ENCODE measurements around the gene POLE.

POLE gene

DNA sequence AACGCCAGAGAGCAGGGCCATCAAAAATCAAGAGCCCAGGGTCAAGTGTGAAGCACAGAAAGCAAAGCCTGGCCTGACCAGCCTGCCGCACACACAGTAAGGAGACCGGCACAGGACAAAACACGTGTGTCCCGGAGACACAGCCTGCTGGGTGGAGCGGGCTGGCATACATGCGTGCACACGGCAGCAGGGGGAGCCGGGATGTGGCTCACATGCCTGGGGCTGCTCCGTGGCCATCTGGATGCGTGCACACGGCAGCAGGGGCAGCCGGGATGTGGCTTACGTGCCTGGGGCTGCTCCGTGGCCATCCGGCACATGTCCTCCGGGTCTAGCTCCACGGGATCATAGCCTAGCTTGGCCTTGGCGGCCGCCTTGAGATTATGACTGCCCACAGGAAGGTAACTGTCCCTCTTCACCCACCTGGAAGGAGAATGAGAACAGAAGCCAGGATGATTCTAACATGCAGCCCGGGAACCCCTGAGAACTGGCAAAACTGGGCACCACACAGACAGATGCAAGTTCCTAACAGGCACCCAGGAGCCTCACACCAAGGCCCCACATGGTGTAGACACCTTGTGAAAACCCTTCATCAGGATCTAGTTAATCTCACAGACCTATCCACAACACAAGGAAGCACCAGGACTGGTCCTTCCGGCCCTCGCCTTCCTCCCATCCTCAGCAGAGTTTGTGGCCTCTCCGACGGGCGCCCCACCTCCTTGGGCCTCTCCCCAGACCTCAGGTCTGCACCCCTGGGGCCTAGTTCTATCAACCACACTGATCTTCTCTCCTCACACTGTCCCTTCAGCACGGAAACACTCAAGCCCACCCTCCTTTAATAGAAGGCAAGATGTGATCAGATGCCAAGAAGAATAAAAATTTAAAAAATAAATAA, 13.6 kb downstream of the POLE start:
- no peak for DNase-seq

DNA sequence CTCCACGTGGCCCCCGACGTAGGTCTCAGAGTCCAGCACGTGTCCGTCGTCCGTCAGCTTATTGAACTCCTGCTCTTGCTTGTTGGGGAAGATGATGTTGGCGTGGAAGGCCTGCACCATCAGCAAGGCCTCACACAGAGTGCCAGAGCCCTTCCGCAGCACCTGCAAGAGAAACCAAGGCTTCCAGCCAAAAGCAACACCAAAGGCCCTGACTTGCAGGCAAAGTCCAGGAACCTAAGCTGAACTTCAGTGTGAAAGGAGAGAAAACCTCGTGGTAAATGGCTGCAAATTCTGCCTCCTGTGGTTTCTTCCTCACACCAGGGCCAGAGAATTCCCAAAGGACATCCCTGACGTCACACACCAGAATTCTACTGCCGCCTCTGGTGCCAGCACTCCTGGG, 14.5 kb downstream of the POLE start:
- no peak for DNase-seq

DNA sequence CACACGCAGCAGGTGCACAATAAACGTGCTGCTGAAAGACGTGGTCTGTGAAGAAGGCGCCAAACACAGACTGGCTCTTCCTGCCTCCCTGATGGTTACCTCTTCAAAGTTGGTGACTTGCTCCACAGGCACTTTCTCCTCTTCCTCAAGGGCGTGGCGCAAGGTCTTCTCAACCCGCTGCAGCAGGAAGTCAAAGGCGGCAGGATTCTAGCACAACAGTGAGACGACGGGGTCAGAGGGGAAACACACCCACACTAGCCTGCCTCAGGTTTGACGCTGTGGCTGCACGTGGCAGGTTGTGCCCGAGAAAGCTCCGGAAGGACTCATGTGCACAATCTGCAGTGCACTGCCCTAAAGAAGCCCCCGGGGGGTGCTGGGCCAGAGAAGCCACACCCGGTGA, 15.0 kb downstream of the POLE start:
- DNase-seq = no peak

DNA sequence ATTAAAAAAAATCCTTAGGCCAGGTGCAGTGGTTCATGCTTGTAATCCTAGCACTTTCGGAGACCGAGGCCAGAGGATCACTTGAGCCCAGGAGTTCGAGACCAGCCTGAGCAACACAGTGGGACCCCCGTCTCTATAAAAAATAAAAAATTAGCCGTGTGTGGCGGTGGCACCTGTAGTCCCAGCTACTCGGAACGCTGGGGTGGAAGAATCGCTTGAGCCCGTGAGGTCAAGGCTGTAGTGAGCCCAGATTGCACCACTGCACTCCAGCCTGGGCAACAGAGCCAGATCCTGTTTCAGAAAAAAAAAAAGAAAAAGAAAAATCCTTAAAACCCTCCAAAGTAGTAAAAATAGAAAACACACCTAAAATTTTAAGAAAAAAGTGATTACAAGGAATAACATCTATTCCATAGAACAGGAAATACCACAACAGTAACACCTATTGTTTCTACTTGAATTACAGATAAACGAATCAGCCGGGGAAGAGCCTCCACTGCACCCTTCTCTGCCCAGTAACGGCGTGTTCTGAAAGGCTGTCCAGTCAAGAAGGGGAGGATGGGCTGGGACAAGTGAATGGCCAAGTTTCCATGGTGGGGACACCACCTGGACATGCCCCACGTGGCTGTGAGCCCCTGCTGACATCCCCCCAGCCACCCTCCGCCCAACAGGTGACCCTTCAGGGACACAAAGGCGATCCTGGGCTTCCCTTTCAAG, 17.8 kb downstream of the POLE start:
- DNase-seq = no peak

DNA sequence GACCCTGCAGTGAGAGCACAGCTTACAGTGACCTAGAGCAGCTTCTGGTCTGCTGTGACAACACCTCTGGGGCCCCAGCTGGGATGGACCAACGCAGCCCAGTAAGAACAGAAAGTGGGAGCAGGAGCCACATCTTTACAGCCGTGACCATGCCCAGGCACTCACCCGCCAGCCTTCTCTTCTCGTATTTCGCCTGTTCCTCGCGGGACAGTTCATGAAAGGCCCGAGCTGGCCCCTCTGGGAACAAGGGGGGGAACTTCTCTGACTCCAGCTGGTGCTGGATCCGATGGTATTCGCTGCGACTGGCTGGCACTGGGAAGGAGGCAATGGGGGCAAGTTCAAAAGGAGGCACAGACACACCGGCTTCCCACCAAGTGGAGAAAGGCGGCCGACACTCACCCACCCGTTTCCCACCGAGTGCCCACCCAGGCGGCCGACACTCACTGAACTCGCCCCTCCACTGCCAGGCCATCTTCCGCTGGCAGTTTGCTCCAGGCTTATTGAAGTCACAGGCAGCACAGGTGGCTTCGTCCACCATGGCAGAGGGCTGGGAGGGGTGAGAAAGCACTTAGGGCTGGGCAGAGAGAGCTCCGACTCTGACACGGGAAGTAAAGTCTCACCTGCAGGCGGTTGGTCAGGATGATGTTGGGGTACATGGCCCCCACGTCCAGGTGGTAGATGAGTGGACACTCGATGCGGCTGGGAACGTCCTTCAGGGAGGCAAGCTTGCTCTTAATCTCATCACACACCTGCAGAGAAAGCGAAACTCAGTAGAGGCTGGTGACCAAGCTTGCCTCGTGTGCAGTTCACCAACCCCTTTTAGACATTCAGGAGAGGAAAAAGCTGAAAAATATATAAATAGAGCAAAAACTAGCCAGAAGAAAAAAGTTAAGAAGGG, 18.7 kb downstream of the POLE start:
- DNase-seq = no peak

DNA sequence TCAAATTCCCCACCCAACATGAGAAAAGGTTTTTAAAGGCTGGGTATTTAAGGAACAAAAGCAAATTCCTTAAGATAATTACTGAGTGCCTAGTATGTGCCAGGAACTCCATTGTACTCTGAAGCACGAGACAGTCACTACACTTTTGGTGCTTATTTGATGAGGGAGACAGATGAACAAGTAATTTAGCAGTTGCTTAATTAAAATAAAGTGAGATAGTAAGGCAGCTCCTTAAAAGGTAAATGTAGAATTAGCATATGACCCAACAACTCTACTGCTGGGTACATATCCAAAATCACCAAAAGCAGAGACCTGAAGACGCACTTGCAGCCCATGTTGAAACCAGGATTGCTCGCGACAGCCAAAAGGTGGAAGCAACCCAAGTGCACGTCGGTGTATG, 21.3 kb downstream of the POLE start:
- DNase-seq = no peak

DNA sequence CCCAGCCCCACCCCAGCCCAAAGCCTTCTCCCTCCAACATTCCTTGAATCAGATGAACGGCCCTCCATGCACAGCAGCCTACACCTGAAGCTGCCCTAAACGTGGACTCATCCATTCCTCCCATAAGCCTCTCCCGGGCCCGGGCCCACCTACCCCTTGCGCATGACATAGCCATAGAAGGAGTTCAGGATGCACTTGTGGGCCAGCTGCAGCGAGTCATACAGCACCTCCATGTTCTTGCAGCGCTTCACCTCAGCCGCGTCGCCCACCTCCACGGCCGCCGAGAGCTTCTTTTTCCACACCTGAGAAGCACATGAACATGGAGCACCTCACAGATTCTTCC, 22.0 kb downstream of the POLE start:
- DNase-seq = no peak

DNA sequence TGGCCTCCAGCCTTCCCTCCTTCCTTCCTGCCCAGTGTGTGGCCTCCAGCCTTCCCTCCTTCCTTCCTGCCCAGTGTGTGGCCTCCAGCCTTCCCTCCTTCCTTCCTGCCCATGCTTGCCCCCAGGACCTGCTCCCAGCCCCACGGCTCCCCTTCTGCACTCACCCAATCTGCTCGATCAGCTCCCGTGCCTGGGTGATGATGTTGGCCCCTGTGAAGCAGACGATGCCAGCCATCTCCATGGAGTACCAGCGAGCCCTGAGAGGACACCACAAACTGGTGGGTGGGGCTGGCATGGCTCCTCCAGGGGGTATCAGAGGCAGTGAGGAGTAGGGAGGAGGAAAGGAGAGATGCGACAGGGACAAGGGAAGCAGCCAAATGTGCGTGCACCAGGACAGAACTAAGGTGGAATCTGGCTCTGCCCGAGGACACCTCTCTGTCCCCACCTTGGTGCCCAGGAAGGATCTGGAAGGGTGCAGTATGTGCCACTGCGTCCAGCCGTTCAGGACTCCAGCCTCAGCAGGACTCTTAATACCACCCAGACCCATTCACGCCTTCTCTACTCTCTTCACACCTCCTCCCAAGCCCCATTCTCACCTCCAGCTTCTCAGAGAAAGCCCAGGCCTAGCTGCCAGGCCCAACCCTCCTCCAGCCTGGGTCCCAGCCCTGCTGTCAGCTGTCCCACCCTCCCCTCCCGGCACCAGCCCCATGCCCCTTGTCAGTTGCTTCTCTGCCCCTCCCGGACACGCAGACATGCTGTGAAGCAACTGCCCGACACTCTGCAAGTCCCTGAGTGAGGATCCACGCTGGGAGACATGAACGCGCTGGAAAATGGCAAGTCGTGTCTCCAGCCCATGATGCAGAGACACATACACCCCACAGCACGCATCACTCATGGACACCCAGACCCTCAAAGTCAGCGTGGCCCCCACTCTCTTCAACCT, 22.7 kb downstream of the POLE start:
- DNase-seq = no peak

DNA sequence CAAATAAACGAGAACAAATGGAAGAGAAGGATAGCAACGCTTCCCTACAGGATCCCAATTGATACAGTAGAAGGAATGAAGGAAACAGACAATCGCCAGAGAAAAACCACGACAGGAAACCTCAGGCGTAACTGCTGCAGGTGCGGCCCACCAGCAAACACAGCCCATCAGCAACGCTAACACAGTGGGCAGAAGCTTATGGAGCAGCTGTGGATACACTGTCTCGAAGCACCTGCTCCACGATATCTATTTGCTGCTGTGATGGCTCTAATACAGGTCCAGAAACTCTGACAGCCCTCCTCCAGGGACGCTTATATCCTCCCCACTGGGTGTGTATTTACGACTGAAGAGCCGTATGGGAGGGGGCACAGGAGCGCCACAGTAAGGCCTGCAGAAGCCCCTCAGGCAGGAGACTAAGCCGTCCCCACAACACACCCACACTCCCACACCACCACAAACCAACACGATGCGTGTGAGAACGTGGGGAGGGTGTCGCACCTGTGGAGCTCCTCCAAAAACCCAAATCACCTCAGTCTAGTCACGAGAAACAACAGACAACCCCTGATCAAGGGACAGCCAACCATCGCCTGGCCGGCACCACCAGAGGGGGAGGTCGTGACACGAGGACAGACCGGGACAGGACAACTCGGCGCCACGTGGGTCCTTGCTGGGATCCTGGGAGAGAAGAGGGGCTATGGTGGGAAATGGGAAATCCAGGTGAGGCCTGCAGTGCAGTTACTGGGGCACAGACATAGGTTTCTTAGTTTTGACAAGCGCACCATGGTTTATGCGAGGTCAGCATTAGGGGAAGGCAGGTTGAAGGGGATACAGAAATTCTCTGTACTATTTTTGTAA, 24.0 kb downstream of the POLE start:
- DNase-seq = no peak

DNA sequence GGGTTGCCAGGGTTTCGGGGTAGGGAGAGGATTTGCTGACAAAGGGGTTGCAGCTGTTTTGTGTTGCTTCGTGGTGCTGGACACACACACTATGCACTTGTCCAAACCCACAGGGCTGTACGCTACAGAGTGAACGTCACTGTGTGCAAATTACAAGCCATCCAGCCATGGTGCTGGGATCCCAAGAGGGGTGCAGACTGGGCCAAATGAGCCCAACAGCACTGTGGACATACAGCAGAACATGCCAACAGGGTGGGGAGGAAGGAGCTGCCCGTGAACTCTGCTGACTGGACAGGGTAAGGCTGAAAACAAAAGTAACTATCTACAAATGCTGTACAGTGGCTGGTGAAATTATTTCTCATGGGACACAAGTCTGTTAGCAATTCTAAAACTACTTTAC, 25.2 kb downstream of the POLE start:
- DNase-seq = no peak

DNA sequence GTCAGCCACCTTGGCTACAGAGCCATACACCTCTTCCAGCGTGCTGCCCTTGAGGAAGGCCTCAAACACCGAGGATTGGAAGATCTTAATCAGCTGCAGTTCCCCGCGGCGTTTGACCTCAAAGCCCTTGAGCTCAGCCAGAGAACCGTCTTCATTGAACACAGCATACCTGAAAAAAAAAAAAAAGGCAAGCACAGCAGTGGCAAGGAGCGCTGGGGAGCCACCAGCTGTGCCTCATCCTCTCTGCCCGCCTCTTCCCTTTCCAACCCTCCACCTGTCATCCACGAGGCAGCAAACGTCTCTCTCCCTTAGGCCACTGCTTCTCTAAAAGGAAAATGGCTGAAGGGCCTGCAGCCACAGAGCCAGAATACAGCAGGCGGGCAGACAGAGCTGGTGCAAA, 26.1 kb downstream of the POLE start:
- DNase-seq = no peak

DNA sequence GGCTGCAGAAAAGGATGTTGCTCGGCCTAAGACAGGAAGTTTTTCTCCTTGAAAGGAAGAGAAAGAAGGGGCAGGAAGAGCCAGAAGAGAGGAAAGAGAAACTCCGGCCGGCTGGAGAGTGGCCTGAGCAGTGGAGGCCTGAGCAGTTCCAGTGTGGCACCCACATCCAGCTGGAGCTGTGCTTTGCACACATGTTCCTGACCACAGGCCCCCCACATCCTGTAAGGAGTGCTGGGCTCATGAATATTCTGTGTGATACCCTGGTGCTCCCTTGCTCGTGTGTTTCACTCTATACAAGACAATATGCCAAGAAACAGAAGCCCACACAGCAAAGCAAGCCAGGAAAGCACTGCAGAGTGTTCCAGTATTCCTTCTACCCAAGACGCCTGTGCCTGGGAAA, 27.1 kb downstream of the POLE start:
- DNase-seq = no peak

DNA sequence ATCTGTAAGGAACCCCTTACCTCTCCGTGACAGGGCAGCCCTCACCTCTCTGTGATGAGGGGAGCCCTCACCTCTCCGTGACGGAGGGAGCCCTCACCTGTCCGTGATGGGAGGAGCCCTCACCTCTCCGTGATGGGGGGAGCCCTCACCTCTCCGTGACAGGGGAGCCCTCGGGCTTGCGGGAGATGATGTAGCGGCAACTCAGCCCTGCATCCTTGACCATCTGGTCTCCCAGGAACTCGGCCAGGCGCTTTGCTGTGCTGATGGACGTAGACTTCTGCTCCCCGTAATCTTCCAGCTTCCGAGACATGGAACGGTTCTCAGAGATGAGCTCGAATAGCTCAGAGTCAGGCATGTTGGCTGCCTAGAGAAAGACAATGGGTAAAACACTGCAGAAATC, 28.0 kb downstream of the POLE start:
- DNase-seq = no peak

DNA sequence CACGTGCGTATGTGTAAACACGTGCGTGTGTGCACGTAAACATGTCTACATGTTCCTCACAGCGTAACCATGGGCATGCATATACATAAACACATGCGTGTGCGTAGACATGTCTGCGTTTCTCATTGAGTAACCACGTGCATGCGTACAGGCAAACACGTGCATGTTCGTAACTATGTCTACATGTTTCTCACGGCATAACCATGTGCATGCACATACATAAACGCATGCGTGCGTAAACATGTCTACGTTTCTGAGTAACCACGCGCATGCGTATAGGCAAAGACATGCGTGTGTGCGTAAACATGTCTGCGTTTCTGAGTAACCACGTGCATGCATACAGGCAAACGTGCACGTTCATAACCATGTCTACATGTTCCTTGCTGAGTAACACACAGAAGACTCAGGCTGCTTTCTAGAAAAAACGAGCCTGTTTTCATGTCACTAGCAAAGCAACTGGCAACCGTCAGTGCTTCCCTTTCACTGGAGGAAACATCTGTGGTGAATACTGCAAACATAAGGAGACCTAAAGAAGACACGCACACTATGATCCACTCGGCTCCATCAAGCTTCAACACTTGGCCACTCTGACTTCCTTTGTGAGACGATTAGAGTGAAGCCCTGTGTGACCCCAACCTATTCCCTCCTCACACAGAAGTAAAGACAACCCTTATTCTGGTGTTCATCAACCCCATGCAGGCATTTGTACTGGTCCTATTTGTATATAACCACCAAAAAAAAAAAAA, 28.8 kb downstream of the POLE start:
- DNase-seq = no peak

DNA sequence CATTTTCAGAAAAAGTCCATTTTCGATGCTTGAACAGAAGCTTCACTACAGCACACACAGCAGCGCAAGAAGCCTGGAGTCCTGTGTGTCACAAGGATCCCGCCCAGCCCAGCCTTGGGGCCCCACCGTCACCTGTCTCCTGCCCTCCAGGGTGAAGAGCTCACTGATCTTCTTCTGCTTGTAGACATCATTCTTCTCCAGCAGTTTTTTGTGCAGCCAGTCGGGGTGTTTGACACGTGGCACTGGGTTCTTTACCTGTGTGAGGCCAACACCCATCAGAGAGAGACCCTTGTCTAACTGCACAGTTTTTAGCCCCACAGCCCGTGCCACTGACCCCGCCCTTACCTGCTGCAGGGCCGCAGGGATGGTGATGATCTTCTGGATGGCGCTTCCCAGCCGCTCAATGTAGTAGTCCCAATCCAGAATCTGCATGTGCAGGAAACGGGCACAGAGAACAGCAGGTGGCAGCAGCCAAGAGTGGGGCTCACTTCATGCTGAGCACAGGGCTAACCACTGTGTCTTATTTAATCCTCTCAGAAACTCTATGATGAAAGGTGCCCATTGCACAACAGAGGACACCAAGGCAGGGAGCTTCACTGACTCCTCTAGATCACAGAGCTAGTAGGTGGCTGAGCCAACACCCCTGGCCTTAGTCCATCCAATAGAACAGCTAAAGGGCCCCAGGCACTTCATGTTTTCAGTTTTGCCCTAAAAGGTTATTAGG, 30.0 kb downstream of the POLE start:
- DNase-seq = no peak

DNA sequence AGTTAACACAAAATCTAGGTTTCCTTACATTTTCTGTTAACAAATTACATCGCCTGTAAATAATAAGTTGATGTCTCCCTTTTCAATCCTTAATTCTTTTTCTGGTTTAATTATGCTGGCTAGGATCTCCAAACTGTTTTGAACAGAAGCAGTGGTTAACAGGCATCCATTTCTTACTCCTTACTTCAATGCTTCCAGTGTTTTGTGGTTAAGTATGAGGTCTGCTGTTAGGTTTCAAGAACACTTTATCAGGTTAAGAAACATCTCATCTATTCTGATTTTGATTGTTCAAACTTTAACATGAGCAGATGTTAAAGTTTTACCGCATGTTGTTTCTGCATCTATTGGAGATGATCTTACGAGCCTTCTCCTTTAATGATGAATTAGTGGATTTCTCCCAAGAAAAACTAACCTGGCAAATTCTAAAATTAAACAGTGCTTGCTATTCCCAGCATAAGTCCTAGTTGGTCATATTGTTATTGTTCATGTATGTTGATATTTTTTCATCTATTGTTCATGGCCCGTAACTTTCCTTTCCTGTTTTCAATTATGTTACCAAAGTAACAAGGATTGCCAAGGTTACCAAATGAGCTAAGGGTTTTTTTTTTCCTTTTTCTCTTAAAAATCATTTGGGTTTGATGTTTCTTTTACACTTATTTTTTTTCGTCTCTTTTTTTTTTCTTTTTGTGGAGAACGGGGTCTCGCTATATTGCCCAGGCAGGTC, 33.4 kb downstream of the POLE start:
- no peak for DNase-seq

DNA sequence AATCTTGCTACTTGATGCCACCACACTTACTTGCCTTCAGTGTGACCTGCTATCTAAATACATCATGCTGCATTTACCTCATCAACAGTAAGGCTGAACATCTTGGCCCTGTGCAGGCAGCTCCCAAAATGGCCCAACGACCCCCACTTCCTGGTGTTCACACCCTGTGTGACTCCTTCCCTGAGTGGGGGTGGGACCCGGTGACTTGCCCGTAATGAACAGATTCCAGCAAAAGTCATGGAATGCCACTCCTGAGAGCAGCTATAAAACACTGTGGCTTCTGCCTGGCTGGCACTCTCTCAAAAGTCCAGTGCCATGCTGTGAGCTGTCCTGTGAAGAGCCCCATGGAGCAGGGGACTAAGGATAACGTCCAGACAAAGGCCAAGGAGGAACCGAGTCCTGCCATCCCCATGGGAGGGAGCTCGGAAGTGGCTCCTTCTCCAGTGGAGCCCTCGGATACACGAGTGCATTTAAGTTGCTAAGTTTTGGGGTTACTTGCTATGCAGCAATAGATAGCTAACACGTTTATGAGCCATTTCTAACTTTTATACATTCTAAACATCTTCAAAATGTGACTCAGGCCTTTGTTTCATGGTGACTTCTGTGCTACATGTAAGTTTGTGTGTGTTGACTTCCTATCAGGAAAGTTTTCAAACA, 35.6 kb downstream of the POLE start:
- no peak for DNase-seq

DNA sequence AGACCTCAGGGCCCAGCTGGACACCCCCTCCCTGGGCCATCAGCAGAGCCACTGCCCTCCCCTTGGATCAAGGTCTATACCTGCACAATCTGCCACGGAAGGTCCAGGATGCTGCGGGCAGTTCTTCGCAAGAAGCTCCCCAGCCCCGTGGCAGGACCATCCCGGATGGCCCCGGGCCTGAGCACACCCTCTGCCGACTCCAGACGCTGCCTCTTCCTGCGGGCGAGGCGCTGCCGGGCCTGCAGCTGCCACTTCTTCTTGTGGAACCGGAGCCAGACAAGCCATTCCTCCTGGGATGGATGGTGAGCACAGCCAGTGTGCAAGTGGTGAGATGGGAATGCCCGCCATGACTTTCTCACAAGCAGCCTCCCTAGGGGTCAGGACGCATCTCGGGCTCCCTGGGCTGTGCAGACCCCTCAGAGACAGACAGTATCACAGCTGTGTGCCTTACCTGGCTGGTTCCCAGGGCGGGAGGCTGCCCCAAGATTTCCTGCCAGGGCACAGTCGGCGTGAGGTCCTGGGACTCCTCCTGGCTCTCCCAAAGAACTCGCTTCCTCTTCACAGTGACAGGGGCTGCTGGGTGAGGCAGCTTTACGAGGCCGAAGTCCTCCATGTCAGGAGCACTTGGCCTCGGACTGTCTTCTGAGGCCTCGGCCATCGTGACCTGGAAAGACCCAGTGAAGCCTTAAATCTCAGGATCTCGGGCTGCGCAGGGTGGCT, 37.8 kb downstream of the POLE start:
- DNase-seq = no peak
